Astrocyte (in vitro differentiated cells and primary cell): ENCODE results near the gene IFNAR1.

Experiments used
- CTCF ChIP-seq: IDR thresholded peaks from 2 replicates; pipeline ENCODE4 v1.5.1; 2011; ENCODE audit warnings: low read depth, mild to moderate bottlenecking, inconsistent platforms, low read length, moderate library complexity; ENCODE audit not compliant: insufficient read depth
- EZH2 ChIP-seq: IDR thresholded peaks from 2 replicates; pipeline ENCODE4 v1.6.1; 2012; ENCODE audit warnings: mild to moderate bottlenecking, low read length, inconsistent platforms; ENCODE audit not compliant: insufficient read depth

- TF ChIP-seq CTCF: no peak
- no peak for TF ChIP-seq EZH2
Measured at GRCh38 chr21:33330726-33331125, 6.0 kb downstream of the IFNAR1 start.
